HG03280 (cell line): ENCODE measurements around the gene CRYZL1.
A peak's percentile ranks its signal among the peaks of the same experiment; 100 is the strongest.

ENCODE experiments used
- ATAC-seq: cut with Tn5 transposase; IDR thresholded peaks from one replicate; pipeline ENCODE4 v1.9.1; 2021; ENCODE audit warnings: mild to moderate bottlenecking, moderate library complexity; ENCODE audit not compliant: unreplicated experiment

The CRYZL1 gene

GRCh38 chr21:33662046-33662445 is 20.5 kb upstream of the CRYZL1 start:
- no peak for ATAC-seq

GRCh38 chr21:33661146-33661545 is 19.6 kb upstream of the CRYZL1 start:
- no peak for ATAC-seq

- ATAC-seq, result no peak
Observed at GRCh38 chr21:33660406-33660805, 18.9 kb upstream of the CRYZL1 start.

- ATAC-seq, result no peak
Observed at GRCh38 chr21:33659568-33659949, 18.0 kb upstream of the CRYZL1 start.

GRCh38 chr21:33658919-33659567 is 17.5 kb upstream of the CRYZL1 start:
- ATAC-seq, result no peak

GRCh38 chr21:33657124-33657820 is 15.7 kb upstream of the CRYZL1 start:
- no peak for ATAC-seq

- ATAC-seq, result no peak
Observed at GRCh38 chr21:33655588-33656221, 14.2 kb upstream of the CRYZL1 start.

- ATAC-seq, result no peak
Observed at GRCh38 chr21:33654412-33654811, 12.9 kb upstream of the CRYZL1 start.

- ATAC-seq, result no peak
Observed at GRCh38 chr21:33651965-33652680, 10.6 kb upstream of the CRYZL1 start.

- ATAC-seq, result no peak
Observed at GRCh38 chr21:33650929-33651509, 9.5 kb upstream of the CRYZL1 start.

GRCh38 chr21:33650230-33650629 is 8.7 kb upstream of the CRYZL1 start:
- ATAC-seq, result no peak

GRCh38 chr21:33648555-33648954 is 7.0 kb upstream of the CRYZL1 start:
- no peak for ATAC-seq

- no peak for ATAC-seq
Observed at GRCh38 chr21:33647587-33647986, 6.0 kb upstream of the CRYZL1 start.

GRCh38 chr21:33645730-33646129 is 4.2 kb upstream of the CRYZL1 start:
- no peak for ATAC-seq

- no peak for ATAC-seq
Observed at GRCh38 chr21:33644383-33645074, 3.0 kb upstream of the CRYZL1 start.

- ATAC-seq, result no peak
Observed at GRCh38 chr21:33643658-33644311, 2.2 kb upstream of the CRYZL1 start.

- no peak for ATAC-seq
Observed at GRCh38 chr21:33642896-33643657, 1.5 kb upstream of the CRYZL1 start.

GRCh38 chr21:33642027-33642895 is 720 bp upstream of the CRYZL1 start, which contains the start of gene ITSN1:
TSS of gene ITSN1 (plus strand) at chr21:33642501. CDS start at chr21:33718829, 76,328 bp downstream.
- peak; percentile 83 for ATAC-seq
